ENCODE results near the gene CD101. TPM values are rescaled to one million over a fixed set of nuclear protein-coding genes. Genes with fewer than 3 reads are reported as not detected.

CD101 gene
- total RNA-seq, 1 donor from 2014 or later, result 0.08 TPM

GRCh38 chr1:116988248-116988647, 13.3 kb upstream of the CD101 start:
- TF ChIP-seq CTCF (IDR thresholded peaks at IDR 0.05; ENCODE audit: insufficient read depth, low read length, poor library complexity, severe bottlenecking), result no peak
- H3K27me3 ChIP-seq (ENCODE audit: control insufficient read depth, insufficient read depth, low read length), result no peaks in the 10 kb centered on the region
- no peak for DNase-seq (ENCODE audit: low read depth)
- H3K4me3 ChIP-seq (ENCODE audit: low read depth, low read length), result no peak overlapping the region
- no peaks in the 10 kb centered on the region for H3K36me3 ChIP-seq (ENCODE audit: control insufficient read depth, insufficient read depth, low read length)

GRCh38 chr1:116988908-116989307, 12.7 kb upstream of the CD101 start:
- TF ChIP-seq CTCF (IDR thresholded peaks at IDR 0.05; ENCODE audit: insufficient read depth, low read length, poor library complexity, severe bottlenecking), result no peak
- no peak for DNase-seq (ENCODE audit: low read depth)
- Histone ChIP-seq H3K27me3 (ENCODE audit: control insufficient read depth, insufficient read depth, low read length) (no peaks in the 10 kb centered on the region), H3K36me3 (ENCODE audit: control insufficient read depth, insufficient read depth, low read length) (no peaks in the 10 kb centered on the region), H3K4me3 (ENCODE audit: low read depth, low read length) (no peak overlapping the region)

GRCh38 chr1:116989835-116990234, 11.7 kb upstream of the CD101 start:
- Histone ChIP-seq H3K4me3 (ENCODE audit: low read depth, low read length) (no peak overlapping the region), H3K27me3 (ENCODE audit: control insufficient read depth, insufficient read depth, low read length) (no peaks in the 10 kb centered on the region), H3K36me3 (ENCODE audit: control insufficient read depth, insufficient read depth, low read length) (no peaks in the 10 kb centered on the region)
- DNase-seq (ENCODE audit: low read depth), result no peak
- no peak for TF ChIP-seq CTCF (IDR thresholded peaks at IDR 0.05; ENCODE audit: insufficient read depth, low read length, poor library complexity, severe bottlenecking)

- no peak for DNase-seq (ENCODE audit: low read depth)
- H3K36me3 ChIP-seq (ENCODE audit: control insufficient read depth, insufficient read depth, low read length), result no peaks in the 10 kb centered on the region
- no peak overlapping the region for H3K4me3 ChIP-seq (ENCODE audit: low read depth, low read length)
- H3K27me3 ChIP-seq (ENCODE audit: control insufficient read depth, insufficient read depth, low read length), result no peaks in the 10 kb centered on the region
- no peak for TF ChIP-seq CTCF (IDR thresholded peaks at IDR 0.05; ENCODE audit: insufficient read depth, low read length, poor library complexity, severe bottlenecking)
Measured at GRCh38 chr1:116990612-116991151, 10.9 kb upstream of the CD101 start.

- no peak for DNase-seq (ENCODE audit: low read depth)
- no peak for TF ChIP-seq CTCF (IDR thresholded peaks at IDR 0.05; ENCODE audit: insufficient read depth, low read length, poor library complexity, severe bottlenecking)
- Histone ChIP-seq H3K4me3 (ENCODE audit: low read depth, low read length) (no peak overlapping the region), H3K27me3 (ENCODE audit: control insufficient read depth, insufficient read depth, low read length) (no peaks in the 10 kb centered on the region), H3K36me3 (ENCODE audit: control insufficient read depth, insufficient read depth, low read length) (no peaks in the 10 kb centered on the region)
Measured at GRCh38 chr1:116991171-116991845, 10.3 kb upstream of the CD101 start.

- TF ChIP-seq CTCF (IDR thresholded peaks at IDR 0.05; ENCODE audit: insufficient read depth, low read length, poor library complexity, severe bottlenecking), result no peak
- H3K27me3 ChIP-seq (ENCODE audit: control insufficient read depth, insufficient read depth, low read length), result no peaks in the 10 kb centered on the region
- no peaks in the 10 kb centered on the region for H3K36me3 ChIP-seq (ENCODE audit: control insufficient read depth, insufficient read depth, low read length)
- no peak for DNase-seq (ENCODE audit: low read depth)
- no peak overlapping the region for H3K4me3 ChIP-seq (ENCODE audit: low read depth, low read length)
Measured at GRCh38 chr1:116991918-116992317, 9.6 kb upstream of the CD101 start.

Measured in kidney epithelial cell (primary cell).